Inferior parietal cortex (tissue), 1 donor: Measurements from ENCODE around the gene THRB.
A peak's percentile ranks its signal among the peaks of the same experiment; 100 is the strongest.

Source experiments
- DNase-seq: peaks from one replicate; pipeline ENCODE4 v3.0.0-alpha.2; 2016; ENCODE audit errors: extremely low spot score

Gene THRB

GRCh38 chr3:24182756-24183155 lies 311.9 kb downstream of the THRB start:
- no peak for DNase-seq

- DNase-seq = no peak
These were observed 313.4 kb downstream of the THRB start for GRCh38 chr3:24181256-24181655.

GRCh38 chr3:24180616-24181015 lies 314.0 kb downstream of the THRB start:
- no peak for DNase-seq

- DNase-seq = peak; percentile 38
These were observed 317.4 kb downstream of the THRB start for GRCh38 chr3:24177201-24177600.

DNA sequence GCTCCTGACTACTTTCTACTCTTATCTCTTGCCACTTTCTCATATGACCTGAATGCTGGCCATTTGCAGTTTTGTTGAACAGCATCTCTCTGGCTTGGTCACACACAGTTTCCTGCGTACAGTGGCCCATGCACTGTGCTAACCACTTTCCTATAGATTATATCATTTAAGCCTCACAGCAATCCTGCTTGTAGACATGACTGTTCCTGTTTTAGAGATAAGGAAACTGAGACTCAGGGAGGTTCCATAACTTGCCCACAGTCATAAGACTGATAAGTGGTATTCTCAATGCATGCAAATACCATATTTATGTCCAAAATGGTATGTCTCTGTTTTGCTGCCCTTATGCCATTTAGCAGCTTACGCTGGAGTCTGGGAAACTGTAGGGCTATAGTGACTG lies 320.0 kb downstream of the THRB start:
- DNase-seq = no peak

GRCh38 chr3:24168977-24169376 lies 325.7 kb downstream of the THRB start:
- no peak for DNase-seq

- no peak for DNase-seq
These were observed 327.2 kb downstream of the THRB start for GRCh38 chr3:24167429-24167828.

DNA sequence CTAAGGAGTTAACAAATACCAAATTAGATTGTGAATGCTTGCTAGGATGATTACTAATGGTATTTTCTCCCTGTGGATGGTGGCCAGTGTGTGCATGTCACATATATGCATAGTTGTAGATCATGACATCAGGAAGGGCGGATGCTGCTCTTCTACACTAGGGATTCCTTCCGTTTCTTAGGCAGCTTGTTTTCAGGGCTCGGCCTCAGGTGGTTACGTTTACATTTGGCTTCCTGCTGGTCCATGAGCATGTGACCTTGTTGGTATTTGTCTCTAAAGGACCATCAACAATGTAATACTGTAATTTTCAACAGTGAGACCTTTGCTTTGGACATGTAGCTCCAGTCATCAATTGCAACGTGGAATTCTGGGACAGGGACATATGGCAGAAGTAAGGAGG lies 328.1 kb downstream of the THRB start:
- DNase-seq = no peak

DNA sequence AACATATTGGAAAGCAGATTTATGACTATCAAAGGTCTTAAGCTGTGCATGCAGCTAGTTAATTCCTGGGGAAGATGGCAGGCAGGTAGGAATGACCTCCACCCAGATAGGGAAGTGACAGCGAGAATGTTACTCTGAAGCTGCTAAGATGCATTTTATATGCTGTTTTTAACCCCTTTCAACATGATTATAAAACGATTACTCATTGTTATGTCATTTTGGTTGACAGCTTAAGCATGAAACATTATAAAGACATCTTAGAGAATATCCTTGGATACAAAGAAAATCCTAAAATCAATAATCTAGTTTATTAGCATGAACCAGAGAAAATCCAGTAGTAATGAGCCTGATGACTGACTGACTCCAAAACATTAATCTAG lies 329.1 kb downstream of the THRB start:
- DNase-seq = no peak

DNA sequence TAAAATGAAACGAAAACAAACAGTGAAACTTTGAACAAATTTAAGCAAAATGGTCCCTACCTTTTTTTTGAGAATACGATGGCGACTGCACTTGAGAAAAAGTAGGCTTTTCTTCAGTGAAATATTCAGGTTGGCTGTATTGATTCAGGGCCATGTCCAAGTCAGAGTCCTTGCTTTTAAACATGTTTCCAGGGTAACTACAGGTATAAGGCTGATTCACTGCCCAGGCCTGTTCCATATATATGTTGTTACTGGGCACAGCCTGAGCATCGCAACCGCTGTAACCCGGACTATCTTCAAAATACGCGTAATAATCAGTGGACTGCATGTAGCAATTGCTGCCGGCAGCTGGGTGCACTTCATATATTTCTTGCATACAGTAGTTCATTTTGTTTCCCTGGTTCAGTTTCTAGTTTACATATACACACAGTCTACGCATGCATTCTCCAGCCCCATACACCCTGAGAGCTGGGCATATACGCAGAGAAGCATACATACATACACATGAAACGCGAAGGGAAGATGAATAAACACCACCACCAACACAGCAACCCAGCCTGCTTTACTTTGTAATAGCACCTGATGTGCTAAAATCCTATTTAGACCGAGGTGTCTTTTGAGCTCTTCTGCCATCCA lies 329.6 kb downstream of the THRB start:
- DNase-seq = no peak

- no peak for DNase-seq
These were observed 331.7 kb downstream of the THRB start for GRCh38 chr3:24162929-24163328.

GRCh38 chr3:24161841-24162240 lies 332.8 kb downstream of the THRB start:
- DNase-seq = no peak

DNA sequence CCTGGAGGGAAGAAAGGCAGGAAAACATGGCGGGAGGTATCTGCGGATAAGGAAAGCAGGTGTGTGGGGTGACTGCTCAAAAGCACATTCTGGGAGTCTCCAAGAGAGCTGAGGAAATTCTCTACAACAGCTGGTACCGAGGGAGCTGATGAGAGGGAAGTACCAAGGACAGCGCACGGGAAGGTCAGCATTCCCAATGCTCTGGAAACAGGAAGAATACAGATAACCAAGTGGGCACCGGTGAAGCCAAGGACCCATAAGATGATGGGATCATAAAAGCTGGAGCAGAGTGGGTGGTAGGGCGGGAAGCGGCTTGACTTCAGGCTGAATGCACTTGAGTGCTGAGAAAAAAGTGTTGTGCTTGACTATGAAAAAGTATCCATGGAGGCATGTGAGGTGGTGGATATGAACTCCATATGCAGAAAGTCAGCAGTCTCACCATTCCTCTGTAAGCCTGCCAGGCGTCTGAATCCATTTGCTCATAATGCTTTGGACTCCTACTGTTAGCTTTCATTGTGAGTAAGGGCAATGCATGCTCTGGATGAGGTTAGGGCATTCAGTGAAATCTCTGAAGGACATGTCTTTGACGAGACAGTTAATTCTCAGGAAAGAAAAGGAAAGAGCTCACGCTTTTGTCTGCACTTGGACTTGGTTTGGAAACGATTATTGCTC lies 334.1 kb downstream of the THRB start:
- no peak for DNase-seq

GRCh38 chr3:24158761-24159454 lies 335.7 kb downstream of the THRB start:
- no peak for DNase-seq

DNA sequence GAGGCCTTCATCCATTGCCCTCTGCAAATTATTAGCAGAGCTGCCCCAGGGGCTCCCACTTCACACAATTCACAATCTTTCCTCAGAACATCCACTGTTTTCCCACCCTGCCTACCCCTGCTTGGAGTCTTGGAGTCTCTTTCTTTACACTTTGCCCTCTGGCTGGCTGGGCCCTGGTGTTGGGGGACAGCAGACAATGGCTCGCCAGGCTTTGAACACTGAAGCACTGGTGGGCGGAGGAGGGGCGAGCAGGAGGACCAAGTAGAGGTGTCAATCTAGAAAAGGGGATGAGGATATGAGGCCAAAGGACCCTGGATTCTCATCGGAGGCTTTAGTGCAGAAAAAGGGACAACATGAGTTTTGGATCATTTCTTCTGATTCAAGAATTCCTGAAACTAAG lies 337.5 kb downstream of the THRB start:
- DNase-seq = no peak

- DNase-seq = no peak
These were observed 338.2 kb downstream of the THRB start for GRCh38 chr3:24156466-24156865.

DNA sequence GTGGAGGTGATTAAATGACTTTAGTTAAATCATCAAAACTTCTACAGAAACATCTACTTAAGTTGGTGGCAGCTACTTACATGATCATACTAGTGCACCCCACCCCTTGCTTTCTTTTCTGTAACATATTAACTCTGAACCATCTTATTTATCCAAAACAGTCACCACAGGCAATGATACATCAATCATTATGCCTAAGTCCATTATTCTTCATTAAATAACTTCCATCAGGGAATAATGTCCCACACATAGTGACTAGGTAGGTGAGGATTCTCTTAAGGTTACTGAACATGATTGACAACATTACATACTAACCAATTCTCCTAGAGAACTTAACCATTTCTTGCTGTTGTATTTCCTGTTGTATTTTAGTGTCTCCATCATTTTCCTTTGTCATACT lies 339.4 kb downstream of the THRB start:
- no peak for DNase-seq

DNA sequence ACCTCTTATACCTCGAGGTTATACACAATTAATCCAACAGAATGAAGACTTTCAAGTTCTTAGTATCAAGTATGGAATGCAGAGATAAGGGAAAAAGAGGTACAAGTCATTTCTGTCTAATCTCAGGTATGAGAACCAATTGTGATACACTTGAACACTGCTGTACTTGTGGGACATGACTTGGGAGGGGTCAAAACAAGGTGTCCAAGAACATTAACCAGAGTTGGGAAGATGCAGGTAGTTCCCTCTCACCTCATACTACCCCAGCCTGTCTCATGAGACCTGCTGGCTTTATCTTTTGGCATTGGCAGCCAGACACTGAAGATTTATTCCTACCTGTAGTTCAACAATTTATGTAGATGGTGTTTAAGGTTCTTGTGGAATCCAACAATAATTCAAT lies 339.9 kb downstream of the THRB start:
- DNase-seq = no peak

DNA sequence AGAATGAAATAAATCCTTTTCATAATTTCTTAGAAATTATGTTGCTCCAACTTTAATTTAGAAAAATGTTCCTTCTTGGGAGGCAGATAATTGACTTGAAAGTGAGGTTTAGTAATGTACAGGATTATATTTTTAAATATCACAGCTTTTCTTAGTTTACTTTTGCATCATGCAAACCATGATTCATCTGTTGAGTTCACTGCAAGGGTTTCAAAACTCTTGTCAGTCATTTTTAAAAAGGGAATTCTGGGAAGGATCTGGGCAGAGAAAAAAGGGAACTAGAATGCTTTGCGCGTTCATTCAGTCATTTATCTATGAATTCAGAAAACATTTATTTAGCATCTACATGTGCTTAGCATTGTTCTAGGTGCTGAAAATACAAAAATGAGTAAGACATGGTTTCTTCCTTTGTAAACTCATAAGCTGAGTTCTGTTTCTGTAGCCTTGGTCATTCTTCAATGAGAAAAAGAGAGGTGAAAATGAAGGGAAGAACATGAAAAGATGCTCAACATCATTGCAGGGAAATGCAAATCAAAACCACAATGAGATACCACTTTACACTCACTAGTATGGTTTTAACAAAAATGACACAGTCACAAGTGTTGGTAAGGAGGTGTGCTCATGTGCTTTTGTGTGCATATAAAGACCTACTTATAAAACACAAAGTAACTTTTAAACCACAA lies 340.5 kb downstream of the THRB start:
- DNase-seq = no peak

GRCh38 chr3:24151594-24151993 lies 343.1 kb downstream of the THRB start:
- no peak for DNase-seq

DNA sequence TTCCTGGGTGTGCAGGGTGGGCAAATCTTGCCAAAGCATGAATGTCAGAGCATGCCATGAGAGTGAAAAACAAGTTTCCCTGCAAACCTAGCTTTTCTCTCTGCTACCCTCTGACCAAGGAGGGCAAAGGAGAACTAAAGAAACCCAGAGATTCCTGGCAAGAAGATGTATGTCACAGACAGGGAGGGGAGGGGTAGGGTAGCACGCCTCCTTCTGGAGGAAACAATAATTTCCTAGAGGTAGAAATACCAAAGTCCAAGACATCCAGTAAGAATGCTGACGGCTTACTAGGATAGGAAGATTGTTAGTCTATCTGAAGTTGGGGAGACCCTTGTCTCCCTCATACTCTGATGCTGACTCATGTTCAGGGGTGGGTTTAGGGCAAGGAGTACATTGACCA lies 345.6 kb downstream of the THRB start:
- DNase-seq = no peak

- peak; percentile 61 for DNase-seq
These were observed 348.4 kb downstream of the THRB start for GRCh38 chr3:24145981-24146822.
